HG02623 (cell line): ENCODE results near the gene ZYX.

Source experiments
- ATAC-seq: cut with Tn5 transposase; IDR thresholded peaks from one replicate; pipeline ENCODE4 v1.9.1; 2021; ENCODE audit warnings: moderate library complexity; ENCODE audit not compliant: unreplicated experiment

Gene ZYX

GRCh38 chr7:143362131-143363015 lies 18.8 kb upstream of the ZYX start, which contains the start of gene FAM131B:
Gene FAM131B (minus strand): TSS chr7:143362713. CDS start chr7:143362603, 110 bp downstream.
- no peak for ATAC-seq

GRCh38 chr7:143363016-143363937 lies 17.9 kb upstream of the ZYX start:
- no peak for ATAC-seq

GRCh38 chr7:143367972-143368371 lies 13.2 kb upstream of the ZYX start:
- no peak for ATAC-seq

GRCh38 chr7:143368387-143368786 lies 12.8 kb upstream of the ZYX start:
- ATAC-seq: no peak

GRCh38 chr7:143369678-143370651 lies 11.2 kb upstream of the ZYX start:
- no peak for ATAC-seq

- no peak for ATAC-seq
These were observed 9.1 kb upstream of the ZYX start for GRCh38 chr7:143372070-143372469.

GRCh38 chr7:143373255-143373794 lies 7.8 kb upstream of the ZYX start:
- ATAC-seq: no peak

- ATAC-seq: no peak
These were observed 6.6 kb upstream of the ZYX start for GRCh38 chr7:143374561-143374960.

GRCh38 chr7:143375298-143376034 lies 5.7 kb upstream of the ZYX start:
- ATAC-seq: no peak

- no peak for ATAC-seq
These were observed 4.7 kb upstream of the ZYX start for GRCh38 chr7:143376396-143376795.

- ATAC-seq: no peak
These were observed 1.4 kb upstream of the ZYX start for GRCh38 chr7:143379611-143380259.

- ATAC-seq: peak; percentile 48
These were observed 892 bp upstream of the ZYX start for GRCh38 chr7:143380260-143380645.

GRCh38 chr7:143381427-143382125 lies 431 bp downstream of the ZYX start:
- ATAC-seq: peak; percentile 6

- no peak for ATAC-seq
These were observed 1.1 kb downstream of the ZYX start for GRCh38 chr7:143382126-143382790.

GRCh38 chr7:143382791-143383641 lies 1.9 kb downstream of the ZYX start:
- no peak for ATAC-seq

- ATAC-seq: no peak
These were observed 2.5 kb downstream of the ZYX start for GRCh38 chr7:143383642-143383957.

- no peak for ATAC-seq
These were observed 3.0 kb downstream of the ZYX start for GRCh38 chr7:143384148-143384547.
